Smooth muscle cell (in vitro differentiated cells): ENCODE measurements around the gene CDK5RAP1. TPM values are rescaled to one million over a fixed set of nuclear protein-coding genes. Genes with fewer than 3 reads are reported as not detected.
"Not testable (repeated sequence)": the region's sequence is repeated elsewhere in the genome, so short reads cannot be mapped to it uniquely, and the experiment has no call there.

ENCODE experiments used
- DNase-seq: peaks from one replicate; lab custom pipeline; 2025; ENCODE audit not compliant: unreplicated experiment; lab: John Stamatoyannopoulos, UW
- H2AFZ ChIP-seq: fragments of 200-600 bp; sonication (generic); 2 replicates; pipeline ENCODE4 v1.6.0; 2016; ENCODE audit warnings: antibody characterized with exemption, low read depth, mild to moderate bottlenecking
- H3F3A ChIP-seq: fragments of 200-600 bp; sonication (generic); 2 replicates; pipeline ENCODE4 v1.6.0; 2017; ENCODE audit warnings: antibody characterized with exemption, low read depth
- H3K27ac ChIP-seq: fragments of 200-600 bp; sonication (generic); 2 replicates; pipeline ENCODE4 v1.5.1; 2016; ENCODE audit warnings: low read depth, mild to moderate bottlenecking
- H3K27me3 ChIP-seq: fragments of 200-600 bp; sonication (generic); 2 replicates; pipeline ENCODE4 v1.6.1; 2016; ENCODE audit warnings: low read depth, mild to moderate bottlenecking
- H3K36me3 ChIP-seq: fragments of 200-600 bp; sonication (generic); 2 replicates; pipeline ENCODE4 v1.5.1; 2016; ENCODE audit warnings: low read depth
- H3K4me1 ChIP-seq: fragments of 200-600 bp; sonication (generic); 2 replicates; pipeline ENCODE4 v1.5.1; 2016; ENCODE audit warnings: low read depth
- H3K4me2 ChIP-seq: fragments of 200-600 bp; sonication (generic); 2 replicates; pipeline ENCODE4 v1.6.0; 2016; ENCODE audit warnings: mild to moderate bottlenecking
- H3K4me3 ChIP-seq: fragments of 200-600 bp; sonication (generic); 2 replicates; pipeline ENCODE4 v1.5.1; 2016; ENCODE audit warnings: mild to moderate bottlenecking
- H3K79me2 ChIP-seq: fragments of 200-600 bp; sonication (generic); 2 replicates; pipeline ENCODE4 v1.6.0; 2016; ENCODE audit warnings: low read depth, mild to moderate bottlenecking
- H3K9ac ChIP-seq: fragments of 200-600 bp; sonication (generic); 2 replicates; pipeline ENCODE4 v1.6.0; 2016; ENCODE audit warnings: low read depth
- H3K9me3 ChIP-seq: fragments of 200-600 bp; sonication (generic); replicated peaks from 2 replicates; pipeline ENCODE4 v1.5.1; 2016; ENCODE audit warnings: low read depth
- H4K20me1 ChIP-seq: fragments of 200-600 bp; sonication (generic); 2 replicates; pipeline ENCODE4 v1.6.0; 2016; ENCODE audit warnings: low read depth
- WGBS: methylation state at CpG from one replicate; pipeline ENCODE4 v1.1.7; 2016; ENCODE audit warnings: low lambda C conversion rate; 5-methylcytosine and 5-hydroxymethylcytosine counted together
- polyA plus RNA-seq: library from polyadenylated mRNA; unstranded; fragments of >200 nt; fragmentation: Nextera tagmentation; extraction: Ambion mirVana; gene quantifications from 2 replicates; pipeline ENCODE4 v1.2.1, GENCODE V29; 2016
- total RNA-seq: library from RNA; depleted of rRNA; stranded (reverse); fragments of >200 nt; gene quantifications from 2 replicates; pipeline ENCODE4 v1.2.3, GENCODE V29; 2014
- TF ChIP-seq, protein P1 (sequence below): fragments of 200-600 bp; sonication (generic); IDR thresholded peaks from 2 replicates; pipeline ENCODE4 v1.5.1; 2017; ENCODE audit warnings: borderline replicate concordance, mild to moderate bottlenecking, antibody characterized with exemption; ENCODE audit not compliant: insufficient read depth, poor library complexity, severe bottlenecking

Gene CDK5RAP1
- total and polyA plus RNA-seq, 2 experiments from 2014 or later: 29.5 to 54.7 TPM

DNA sequence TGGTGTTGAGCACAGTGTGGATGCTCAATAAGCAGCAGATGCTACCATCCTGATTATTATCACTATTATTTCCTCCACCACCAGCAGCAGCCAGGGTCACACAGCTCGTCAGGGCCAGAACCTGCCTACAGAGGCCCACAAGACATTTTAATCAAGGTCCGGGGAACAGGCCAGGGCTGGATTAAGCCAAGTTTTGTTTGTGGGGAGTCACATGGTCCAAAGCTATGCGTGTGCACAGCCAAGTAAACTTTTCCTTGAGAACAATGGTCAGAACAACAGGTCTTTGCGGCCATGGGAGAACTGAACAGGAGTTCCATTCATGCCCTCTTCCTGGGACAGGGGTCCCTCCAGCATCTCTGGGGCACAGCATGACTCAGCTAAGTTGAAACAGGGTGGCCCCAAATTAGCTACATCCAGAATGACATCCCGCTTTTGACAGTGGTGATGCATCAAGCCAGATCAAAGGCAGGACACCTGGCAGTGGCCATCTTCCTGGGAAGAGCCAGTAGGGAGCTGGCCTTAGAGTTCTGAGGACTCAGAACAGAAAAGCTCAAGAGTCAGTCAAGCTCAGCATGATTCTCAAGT lies 30.6 kb upstream of the CDK5RAP1 start:
- Histone ChIP-seq H3K9me3 (no peaks in the 10 kb centered on the region), H3K36me3 (no peaks in the 10 kb centered on the region), H3K27me3 (no peaks in the 10 kb centered on the region), H3K4me2 (no peak overlapping the region), H3K4me3 (no peak overlapping the region), H2AFZ (no peak overlapping the region), H3K9ac (no peak overlapping the region), H3K79me2 (no peaks in the 10 kb centered on the region), H3K4me1 (no peaks in the 10 kb centered on the region), H3K27ac (no peak overlapping the region), H4K20me1 (no peaks in the 10 kb centered on the region), H3F3A (no peaks in the 10 kb centered on the region)
- WGBS: 88% methylated on average over 5 of the region's 5 CpGs
- TF ChIP-seq, protein P1, sequence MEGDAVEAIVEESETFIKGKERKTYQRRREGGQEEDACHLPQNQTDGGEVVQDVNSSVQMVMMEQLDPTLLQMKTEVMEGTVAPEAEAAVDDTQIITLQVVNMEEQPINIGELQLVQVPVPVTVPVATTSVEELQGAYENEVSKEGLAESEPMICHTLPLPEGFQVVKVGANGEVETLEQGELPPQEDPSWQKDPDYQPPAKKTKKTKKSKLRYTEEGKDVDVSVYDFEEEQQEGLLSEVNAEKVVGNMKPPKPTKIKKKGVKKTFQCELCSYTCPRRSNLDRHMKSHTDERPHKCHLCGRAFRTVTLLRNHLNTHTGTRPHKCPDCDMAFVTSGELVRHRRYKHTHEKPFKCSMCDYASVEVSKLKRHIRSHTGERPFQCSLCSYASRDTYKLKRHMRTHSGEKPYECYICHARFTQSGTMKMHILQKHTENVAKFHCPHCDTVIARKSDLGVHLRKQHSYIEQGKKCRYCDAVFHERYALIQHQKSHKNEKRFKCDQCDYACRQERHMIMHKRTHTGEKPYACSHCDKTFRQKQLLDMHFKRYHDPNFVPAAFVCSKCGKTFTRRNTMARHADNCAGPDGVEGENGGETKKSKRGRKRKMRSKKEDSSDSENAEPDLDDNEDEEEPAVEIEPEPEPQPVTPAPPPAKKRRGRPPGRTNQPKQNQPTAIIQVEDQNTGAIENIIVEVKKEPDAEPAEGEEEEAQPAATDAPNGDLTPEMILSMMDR: no peak
- no peak for DNase-seq

DNA sequence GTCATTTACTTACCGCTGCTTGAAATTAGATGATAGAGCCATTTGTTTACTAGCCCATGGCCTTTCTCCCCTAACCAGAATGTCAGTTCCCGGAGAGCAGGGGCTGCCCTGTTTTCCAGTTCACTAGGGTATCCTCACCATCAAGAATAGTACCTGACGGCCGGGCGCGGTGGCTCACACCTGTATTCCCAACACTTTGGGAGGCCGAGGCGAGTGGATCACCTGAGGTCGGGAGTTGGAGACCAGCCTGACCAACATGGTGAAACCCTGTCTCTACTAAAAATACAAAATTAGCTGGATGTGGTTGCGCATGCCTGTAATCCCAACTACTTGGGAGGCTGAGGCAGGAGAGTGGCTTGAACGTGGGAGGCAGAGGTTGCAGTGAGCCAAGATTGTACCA lies 22.6 kb upstream of the CDK5RAP1 start:
- H3F3A ChIP-seq, H3K4me1 ChIP-seq, H3K79me2 ChIP-seq, H3K27me3 ChIP-seq, H3K9ac ChIP-seq, H4K20me1 ChIP-seq, H2AFZ ChIP-seq, H3K4me3 ChIP-seq, H3K9me3 ChIP-seq, DNase-seq, H3K36me3 ChIP-seq: not testable (repeated sequence)
- Histone ChIP-seq H3K4me2 (peak overlapping the region; percentile 20), H3K27ac (peak overlapping the region; percentile 60)
- 93% methylated on average over 11 of the region's 11 CpGs for WGBS

DNA sequence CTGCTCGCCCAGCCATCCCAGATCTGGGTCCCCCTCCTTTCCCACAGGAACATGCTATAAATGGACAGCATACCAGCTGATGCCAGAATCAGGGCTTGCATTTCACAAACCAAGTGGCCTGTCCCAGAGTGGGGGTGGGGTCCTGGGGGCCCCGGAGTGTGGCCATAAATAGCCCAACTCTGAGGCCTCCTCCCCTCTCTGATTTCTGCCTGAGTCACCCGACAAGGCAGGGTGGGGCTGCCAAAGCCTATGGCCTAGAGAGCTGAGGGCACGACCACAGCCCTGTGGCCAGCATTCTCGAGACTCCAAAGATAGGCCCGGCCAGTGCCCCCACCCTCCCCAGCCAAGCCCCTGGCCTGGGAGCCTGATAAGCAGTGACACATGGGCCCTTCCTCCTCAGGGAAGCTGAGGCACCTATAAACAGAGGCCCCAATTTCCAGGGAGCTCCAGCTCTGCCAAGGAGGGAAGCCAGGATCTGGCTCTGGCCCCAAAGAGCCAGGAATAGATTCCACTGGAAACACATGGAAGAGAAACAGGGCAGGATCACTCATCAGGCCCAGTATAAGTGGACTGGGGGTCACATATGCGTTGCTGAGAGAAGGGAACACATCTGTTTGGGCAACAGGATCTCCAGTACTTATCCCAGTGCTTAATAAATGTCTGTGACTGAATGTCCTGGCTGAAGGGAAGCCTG lies 22.0 kb upstream of the CDK5RAP1 start:
- no peak overlapping the region for H3K4me3 ChIP-seq
- H3F3A ChIP-seq: no peaks in the 10 kb centered on the region
- no peak overlapping the region for H3K9ac ChIP-seq
- peak overlapping the region; percentile 20 for H3K4me2 ChIP-seq
- H2AFZ ChIP-seq: peak overlapping the region; percentile 6
- TF ChIP-seq, protein P1: no peak
- H3K36me3 ChIP-seq: no peaks in the 10 kb centered on the region
- no peaks in the 10 kb centered on the region for H3K79me2 ChIP-seq
- DNase-seq: peak; percentile 33
- WGBS: 21% methylated on average over 7 of the region's 7 CpGs
- no peaks in the 10 kb centered on the region for H3K4me1 ChIP-seq
- H4K20me1 ChIP-seq: no peaks in the 10 kb centered on the region
- no peaks in the 10 kb centered on the region for H3K27me3 ChIP-seq
- H3K27ac ChIP-seq: peak overlapping the region; percentile 60
- H3K9me3 ChIP-seq: no peaks in the 10 kb centered on the region

DNA sequence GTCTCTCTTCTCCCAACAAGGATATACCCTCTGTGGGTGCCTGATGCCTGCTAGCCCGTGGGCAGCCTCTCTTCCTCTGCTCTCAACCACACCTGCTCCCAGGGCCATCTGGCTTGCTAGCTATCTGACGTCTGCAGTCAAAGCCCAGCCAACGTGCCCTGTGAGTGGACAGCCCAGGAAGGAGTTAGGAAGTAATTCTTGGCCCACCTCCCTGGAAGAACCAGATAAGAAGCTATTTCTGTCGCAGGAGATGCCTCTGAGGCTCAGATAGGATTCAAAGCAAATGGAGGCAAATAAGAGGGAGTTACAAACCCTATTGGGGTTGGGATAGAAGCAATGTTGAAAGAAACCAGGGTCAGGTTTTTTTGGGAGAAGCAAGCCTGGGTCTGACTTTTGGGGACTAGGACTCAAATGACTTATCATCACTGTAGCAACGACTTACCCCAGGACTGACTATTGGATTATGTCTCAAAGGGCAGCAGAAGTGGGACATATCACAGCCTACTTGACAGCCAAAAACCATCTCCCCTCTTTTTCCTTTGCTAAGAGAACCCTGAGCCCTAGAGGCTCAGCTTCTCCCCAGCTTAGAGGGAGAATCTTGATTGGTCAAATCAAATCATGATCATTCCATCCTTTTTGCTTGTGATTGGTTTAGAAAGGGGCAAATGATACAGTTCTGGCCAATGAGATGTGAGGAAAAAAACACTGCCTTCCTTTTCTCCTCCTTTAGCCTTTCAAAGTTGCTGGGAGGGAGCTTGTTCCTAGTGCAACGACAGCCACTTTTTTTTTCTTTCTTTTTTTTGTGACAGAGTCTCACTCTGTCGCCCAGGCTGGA lies 18.0 kb upstream of the CDK5RAP1 start:
- no peaks in the 10 kb centered on the region for H3K4me1 ChIP-seq
- no peaks in the 10 kb centered on the region for H3K79me2 ChIP-seq
- H3F3A ChIP-seq: no peaks in the 10 kb centered on the region
- no peak overlapping the region for H2AFZ ChIP-seq
- H3K9me3 ChIP-seq: no peaks in the 10 kb centered on the region
- no peak overlapping the region for H3K4me3 ChIP-seq
- no peak for DNase-seq
- no peak overlapping the region for H3K4me2 ChIP-seq
- no peak overlapping the region for H3K9ac ChIP-seq
- H4K20me1 ChIP-seq: no peaks in the 10 kb centered on the region
- no peaks in the 10 kb centered on the region for H3K27me3 ChIP-seq
- TF ChIP-seq, protein P1: no peak
- no peak overlapping the region for H3K27ac ChIP-seq
- 61% methylated on average over 7 of the region's 7 CpGs for WGBS
- H3K36me3 ChIP-seq: no peaks in the 10 kb centered on the region
